Measurements from ENCODE around the gene FLNC. TPM values are rescaled to one million over a fixed set of nuclear protein-coding genes. Genes with fewer than 3 reads are reported as not detected.

FLNC gene
- total RNA-seq, 1 experiment from 2014 or later = 10.2 TPM

DNA sequence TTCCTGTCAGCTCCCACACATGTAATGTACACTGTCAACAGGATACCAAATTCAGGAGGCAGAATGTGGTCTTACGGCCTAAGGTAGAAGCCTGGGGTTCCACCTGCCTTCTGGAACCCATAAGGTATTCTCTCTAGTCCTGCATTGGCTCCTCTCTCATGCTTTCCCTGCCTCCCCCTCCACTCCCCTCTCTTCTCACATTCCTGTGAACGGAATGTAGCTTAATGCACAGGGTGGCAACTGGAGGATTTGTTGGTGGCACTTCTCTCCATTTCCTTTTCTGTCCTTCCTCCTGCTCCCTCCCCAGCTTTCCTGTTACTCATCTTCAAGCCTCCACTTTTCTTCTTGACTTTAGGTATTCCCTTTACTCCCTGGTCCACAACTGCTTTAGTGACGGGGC is 11.5 kb upstream of the FLNC start:
- CTCF ChIA-PET = interaction anchor here (0.6 kb wide), 1 partner anchor 21 kb away, joined by 3 read pairs; no protein-coding TSS in a partner anchor
- POLR2A ChIA-PET = no interaction called here

DNA sequence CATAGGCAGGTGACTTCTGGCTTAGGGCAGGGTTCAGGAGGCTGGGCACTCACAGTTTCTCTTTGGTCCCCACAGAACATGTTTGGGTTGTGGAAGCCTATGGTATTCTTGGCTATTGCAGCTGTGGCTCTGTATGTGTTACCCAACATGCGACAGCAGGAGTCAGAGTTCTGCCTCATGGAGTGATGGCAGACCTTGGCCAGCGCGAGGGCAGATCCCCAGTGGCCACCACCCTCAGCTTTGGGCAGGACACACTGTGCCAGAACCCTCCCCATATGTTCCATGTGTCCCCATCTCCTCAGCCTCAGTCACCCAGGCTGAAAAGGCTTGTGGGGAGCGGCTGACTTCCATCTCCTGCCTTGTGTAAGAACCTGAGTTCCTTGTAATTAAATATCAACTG is 8.5 kb upstream of the FLNC start:
- H3K36me3 ChIP-seq (ENCODE audit: control insufficient read depth, insufficient read depth, low read length) = no peaks in the 10 kb centered on the region
- ChIA-PET POLR2A (no interaction called here), CTCF (no interaction called here)
- no peak for DNase-seq (ENCODE audit: low read depth, low spot score)
- H3K9me3 ChIP-seq (ENCODE audit: control insufficient read depth, insufficient read depth, low read depth, low read length) = no peaks in the 10 kb centered on the region
- ATAC-seq = no peak
- no peak overlapping the region for H3K4me3 ChIP-seq (ENCODE audit: low read depth in 2 of 2, low read length in 2 of 2)
- in situ Hi-C loops (cut with HindIII; ENCODE audit: low pct_unique_long_range_greater_than_20kb, low sequenced_read_pairs) = no loop called here
- H3K4me1 ChIP-seq (ENCODE audit: control insufficient read depth, insufficient read depth, low read length) = no peaks in the 10 kb centered on the region
- intact Hi-C loops (cut with micrococcal nuclease; ENCODE audit: unreplicated experiment) = no loop called here
- TF ChIP-seq, protein P1, sequence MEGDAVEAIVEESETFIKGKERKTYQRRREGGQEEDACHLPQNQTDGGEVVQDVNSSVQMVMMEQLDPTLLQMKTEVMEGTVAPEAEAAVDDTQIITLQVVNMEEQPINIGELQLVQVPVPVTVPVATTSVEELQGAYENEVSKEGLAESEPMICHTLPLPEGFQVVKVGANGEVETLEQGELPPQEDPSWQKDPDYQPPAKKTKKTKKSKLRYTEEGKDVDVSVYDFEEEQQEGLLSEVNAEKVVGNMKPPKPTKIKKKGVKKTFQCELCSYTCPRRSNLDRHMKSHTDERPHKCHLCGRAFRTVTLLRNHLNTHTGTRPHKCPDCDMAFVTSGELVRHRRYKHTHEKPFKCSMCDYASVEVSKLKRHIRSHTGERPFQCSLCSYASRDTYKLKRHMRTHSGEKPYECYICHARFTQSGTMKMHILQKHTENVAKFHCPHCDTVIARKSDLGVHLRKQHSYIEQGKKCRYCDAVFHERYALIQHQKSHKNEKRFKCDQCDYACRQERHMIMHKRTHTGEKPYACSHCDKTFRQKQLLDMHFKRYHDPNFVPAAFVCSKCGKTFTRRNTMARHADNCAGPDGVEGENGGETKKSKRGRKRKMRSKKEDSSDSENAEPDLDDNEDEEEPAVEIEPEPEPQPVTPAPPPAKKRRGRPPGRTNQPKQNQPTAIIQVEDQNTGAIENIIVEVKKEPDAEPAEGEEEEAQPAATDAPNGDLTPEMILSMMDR (IDR thresholded peaks at IDR 0.05) = no peak
- TF ChIP-seq POLR2AphosphoS5 (IDR thresholded peaks at IDR 0.05; ENCODE audit: low read depth, low read length) = no peak
- no peak for TF ChIP-seq SIN3A (IDR thresholded peaks at IDR 0.05; ENCODE audit: borderline replicate concordance, insufficient read depth, low read depth, low read length)
- TF ChIP-seq, protein P2, sequence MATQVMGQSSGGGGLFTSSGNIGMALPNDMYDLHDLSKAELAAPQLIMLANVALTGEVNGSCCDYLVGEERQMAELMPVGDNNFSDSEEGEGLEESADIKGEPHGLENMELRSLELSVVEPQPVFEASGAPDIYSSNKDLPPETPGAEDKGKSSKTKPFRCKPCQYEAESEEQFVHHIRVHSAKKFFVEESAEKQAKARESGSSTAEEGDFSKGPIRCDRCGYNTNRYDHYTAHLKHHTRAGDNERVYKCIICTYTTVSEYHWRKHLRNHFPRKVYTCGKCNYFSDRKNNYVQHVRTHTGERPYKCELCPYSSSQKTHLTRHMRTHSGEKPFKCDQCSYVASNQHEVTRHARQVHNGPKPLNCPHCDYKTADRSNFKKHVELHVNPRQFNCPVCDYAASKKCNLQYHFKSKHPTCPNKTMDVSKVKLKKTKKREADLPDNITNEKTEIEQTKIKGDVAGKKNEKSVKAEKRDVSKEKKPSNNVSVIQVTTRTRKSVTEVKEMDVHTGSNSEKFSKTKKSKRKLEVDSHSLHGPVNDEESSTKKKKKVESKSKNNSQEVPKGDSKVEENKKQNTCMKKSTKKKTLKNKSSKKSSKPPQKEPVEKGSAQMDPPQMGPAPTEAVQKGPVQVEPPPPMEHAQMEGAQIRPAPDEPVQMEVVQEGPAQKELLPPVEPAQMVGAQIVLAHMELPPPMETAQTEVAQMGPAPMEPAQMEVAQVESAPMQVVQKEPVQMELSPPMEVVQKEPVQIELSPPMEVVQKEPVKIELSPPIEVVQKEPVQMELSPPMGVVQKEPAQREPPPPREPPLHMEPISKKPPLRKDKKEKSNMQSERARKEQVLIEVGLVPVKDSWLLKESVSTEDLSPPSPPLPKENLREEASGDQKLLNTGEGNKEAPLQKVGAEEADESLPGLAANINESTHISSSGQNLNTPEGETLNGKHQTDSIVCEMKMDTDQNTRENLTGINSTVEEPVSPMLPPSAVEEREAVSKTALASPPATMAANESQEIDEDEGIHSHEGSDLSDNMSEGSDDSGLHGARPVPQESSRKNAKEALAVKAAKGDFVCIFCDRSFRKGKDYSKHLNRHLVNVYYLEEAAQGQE (IDR thresholded peaks at IDR 0.05; ENCODE audit: insufficient read depth in 1 of 2, low read depth in 2 of 2, low read length in 1 of 2) = no peak
- TF ChIP-seq TCF7L2 (IDR thresholded peaks at IDR 0.05; ENCODE audit: low read depth, low read length) = no peak
- peaks cover 20% of the 10 kb centered on the region for H3K27me3 ChIP-seq (ENCODE audit: control insufficient read depth, insufficient read depth, low read length)
- BruUV-seq (replicated peaks) = no TSS peak
- H3K27ac ChIP-seq (ENCODE audit: low read length) = no peak overlapping the region

More for the DNA sequence above, 11.5 kb upstream of the FLNC start:
- no TSS peak for BruUV-seq (replicated peaks)
- ATAC-seq (no peak), DNase-seq (ENCODE audit: low read depth, low spot score) (no peak)
- no peak for TF ChIP-seq POLR2AphosphoS5 (IDR thresholded peaks at IDR 0.05; ENCODE audit: low read depth, low read length)
- TF ChIP-seq SIN3A (IDR thresholded peaks at IDR 0.05; ENCODE audit: borderline replicate concordance, insufficient read depth, low read depth, low read length) = no peak
- TF ChIP-seq, protein P1 (IDR thresholded peaks at IDR 0.05) = no peak
- TF ChIP-seq, protein P2 (IDR thresholded peaks at IDR 0.05; ENCODE audit: insufficient read depth in 1 of 2, low read depth in 2 of 2, low read length in 1 of 2) = no peak
- no peak for TF ChIP-seq TCF7L2 (IDR thresholded peaks at IDR 0.05; ENCODE audit: low read depth, low read length)
- Histone ChIP-seq H3K27ac (ENCODE audit: low read length) (no peak overlapping the region), H3K27me3 (ENCODE audit: control insufficient read depth, insufficient read depth, low read length) (peaks cover 28% of the 10 kb centered on the region), H3K36me3 (ENCODE audit: control insufficient read depth, insufficient read depth, low read length) (no peaks in the 10 kb centered on the region), H3K4me3 (ENCODE audit: low read depth in 2 of 2, low read length in 2 of 2) (no peak overlapping the region), H3K4me1 (ENCODE audit: control insufficient read depth, insufficient read depth, low read length) (no peaks in the 10 kb centered on the region), H3K9me3 (ENCODE audit: control insufficient read depth, insufficient read depth, low read depth, low read length) (no peaks in the 10 kb centered on the region)
- in situ Hi-C loops (cut with HindIII; ENCODE audit: low pct_unique_long_range_greater_than_20kb, low sequenced_read_pairs) = no loop called here
- intact Hi-C loops (cut with micrococcal nuclease; ENCODE audit: unreplicated experiment) = no loop called here
